Measurements from ENCODE around the gene LRRC23. TPM values are rescaled to one million over a fixed set of nuclear protein-coding genes. Genes with fewer than 3 reads are reported as not detected.

Gene LRRC23
- total and polyA plus RNA-seq, 3 donors from 2014 or later: 32.7 to 112 (median 33.9) TPM

GRCh38 chr12:6956021-6956727 lies 51.6 kb downstream of the LRRC23 start:
- WGBS, 2 donors: 70 to 75% methylated on average over 11 to 28 of the region's 28 CpGs
- intact Hi-C loops (cut with DNase I; ENCODE audit: low total_unique reads): no loop called here
- Histone ChIP-seq H3K36me3 (ENCODE audit: low read depth, missing control alignments) (no peaks in the 10 kb centered on the region), H3K27me3 (no peaks in the 10 kb centered on the region), H3K9me3 (no peaks in the 10 kb centered on the region), H3K27ac (no peak overlapping the region), H3K4me1 (peaks cover 27% of the 10 kb centered on the region), H3K4me3 (no peak overlapping the region)
- no peak for TF ChIP-seq POLR2A (IDR thresholded peaks at IDR 0.05)
- TF ChIP-seq, protein P1, sequence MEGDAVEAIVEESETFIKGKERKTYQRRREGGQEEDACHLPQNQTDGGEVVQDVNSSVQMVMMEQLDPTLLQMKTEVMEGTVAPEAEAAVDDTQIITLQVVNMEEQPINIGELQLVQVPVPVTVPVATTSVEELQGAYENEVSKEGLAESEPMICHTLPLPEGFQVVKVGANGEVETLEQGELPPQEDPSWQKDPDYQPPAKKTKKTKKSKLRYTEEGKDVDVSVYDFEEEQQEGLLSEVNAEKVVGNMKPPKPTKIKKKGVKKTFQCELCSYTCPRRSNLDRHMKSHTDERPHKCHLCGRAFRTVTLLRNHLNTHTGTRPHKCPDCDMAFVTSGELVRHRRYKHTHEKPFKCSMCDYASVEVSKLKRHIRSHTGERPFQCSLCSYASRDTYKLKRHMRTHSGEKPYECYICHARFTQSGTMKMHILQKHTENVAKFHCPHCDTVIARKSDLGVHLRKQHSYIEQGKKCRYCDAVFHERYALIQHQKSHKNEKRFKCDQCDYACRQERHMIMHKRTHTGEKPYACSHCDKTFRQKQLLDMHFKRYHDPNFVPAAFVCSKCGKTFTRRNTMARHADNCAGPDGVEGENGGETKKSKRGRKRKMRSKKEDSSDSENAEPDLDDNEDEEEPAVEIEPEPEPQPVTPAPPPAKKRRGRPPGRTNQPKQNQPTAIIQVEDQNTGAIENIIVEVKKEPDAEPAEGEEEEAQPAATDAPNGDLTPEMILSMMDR (IDR thresholded peaks at IDR 0.05): no peak
- no peak for DNase-seq

DNA sequence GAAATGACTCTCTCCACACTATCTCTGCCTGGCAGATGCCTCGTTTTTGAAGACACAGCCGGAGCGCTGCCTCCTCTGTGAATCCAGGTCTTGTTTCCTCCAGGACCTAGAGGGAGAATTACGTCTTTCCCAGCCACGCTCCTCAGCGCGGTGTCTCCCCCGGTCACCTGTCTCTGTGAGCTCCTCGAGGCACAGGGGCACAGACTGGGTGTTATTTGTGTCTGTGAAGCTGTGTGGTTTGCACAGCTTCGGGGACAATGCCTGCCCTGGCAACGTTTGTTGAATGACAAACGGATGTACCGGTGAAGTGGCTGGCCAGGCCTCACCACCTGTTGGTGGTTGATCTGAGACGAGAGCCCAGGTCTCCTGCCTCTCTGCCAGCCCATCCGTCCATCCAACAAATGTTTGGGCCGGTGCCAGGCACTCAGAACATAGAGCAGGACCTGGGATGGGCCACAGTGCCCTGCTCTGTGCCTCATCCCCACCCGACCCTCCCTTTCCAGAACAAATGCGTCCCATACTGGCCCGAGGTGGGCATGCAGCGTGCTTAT lies 52.6 kb downstream of the LRRC23 start:
- no peaks in the 10 kb centered on the region for H3K27me3 ChIP-seq
- intact Hi-C loops (cut with DNase I; ENCODE audit: low total_unique reads): no loop called here
- H3K4me3 ChIP-seq: no peak overlapping the region
- DNase-seq: no peak
- TF ChIP-seq, protein P1 (IDR thresholded peaks at IDR 0.05): no peak
- TF ChIP-seq POLR2A (IDR thresholded peaks at IDR 0.05): no peak
- H3K4me1 ChIP-seq: peaks cover 37% of the 10 kb centered on the region
- H3K36me3 ChIP-seq (ENCODE audit: low read depth, missing control alignments): no peaks in the 10 kb centered on the region
- H3K27ac ChIP-seq: no peak overlapping the region
- no peaks in the 10 kb centered on the region for H3K9me3 ChIP-seq
- 84 to 86% methylated on average over 19 to 20 of the region's 20 CpGs for WGBS, 2 donors

- H3K4me1 ChIP-seq: peaks cover 39% of the 10 kb centered on the region
- TF ChIP-seq POLR2A (IDR thresholded peaks at IDR 0.05): no peak
- TF ChIP-seq, protein P1 (IDR thresholded peaks at IDR 0.05): no peak
- no peaks in the 10 kb centered on the region for H3K36me3 ChIP-seq (ENCODE audit: low read depth, missing control alignments)
- H3K27ac ChIP-seq: no peak overlapping the region
- no peaks in the 10 kb centered on the region for H3K9me3 ChIP-seq
- no peak for DNase-seq
- intact Hi-C loops (cut with DNase I; ENCODE audit: low total_unique reads): no loop called here
- whole genome bisulfite sequencing, 2 donors: 85 to 89% methylated on average over 19 to 28 of the region's 28 CpGs
- H3K4me3 ChIP-seq: no peak overlapping the region
- no peaks in the 10 kb centered on the region for H3K27me3 ChIP-seq
These were observed 53.4 kb downstream of the LRRC23 start for GRCh38 chr12:6957741-6958608.

DNA sequence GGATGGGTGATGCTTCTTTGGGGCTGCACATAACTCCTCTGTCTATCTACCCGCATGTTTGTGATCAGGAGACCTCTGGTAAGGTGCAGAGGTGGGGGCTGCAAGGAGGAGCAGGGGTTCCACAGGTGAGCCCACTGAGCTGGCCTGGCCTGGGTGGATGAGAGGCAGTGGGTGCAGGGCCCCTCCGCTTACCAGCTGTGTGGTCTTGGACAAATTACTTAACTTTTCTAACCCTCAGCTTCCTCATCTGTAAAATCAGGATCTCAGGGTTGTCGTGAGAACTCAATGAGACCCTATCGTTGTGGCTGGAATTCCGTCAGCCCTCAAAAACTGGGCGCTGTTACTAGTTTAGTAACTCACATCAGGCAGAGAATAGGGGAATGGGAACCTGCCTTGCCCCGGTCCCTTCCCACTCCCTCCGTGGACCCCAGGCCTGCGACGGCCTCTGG lies 54.0 kb downstream of the LRRC23 start:
- no peaks in the 10 kb centered on the region for H3K36me3 ChIP-seq (ENCODE audit: low read depth, missing control alignments)
- H3K27ac ChIP-seq: peak overlapping the region in 1 of 2 donors; percentile 41
- H3K9me3 ChIP-seq: no peaks in the 10 kb centered on the region
- no peaks in the 10 kb centered on the region for H3K27me3 ChIP-seq
- H3K4me1 ChIP-seq: peaks cover 37% of the 10 kb centered on the region
- TF ChIP-seq POLR2A (IDR thresholded peaks at IDR 0.05): no peak
- TF ChIP-seq, protein P1 (IDR thresholded peaks at IDR 0.05): no peak
- WGBS, 2 donors: 68 to 76% methylated on average over 10 of the region's 10 CpGs
- intact Hi-C loops (cut with DNase I; ENCODE audit: low total_unique reads): no loop called here
- DNase-seq: no peak
- H3K4me3 ChIP-seq: no peak overlapping the region
